GM13977 (cell line): ENCODE measurements around the gene SLC22A31.
A peak's percentile ranks its signal among the peaks of the same experiment; 100 is the strongest.

ENCODE experiments used
- DNase-seq: peaks from one replicate; pipeline ENCODE4 v3.0.0; 2012; ENCODE audit warnings: low spot score
- in situ Hi-C: fragments of 300-500 bp; cut with MboI; formaldehyde crosslinking; loops from one replicate; pipeline ENCODE4 v1.12.0; 2022; ENCODE audit warnings: low sequenced_read_pairs, low pct_unique_long_range_greater_than_20kb, mixed read lengths, inconsistent platforms; ENCODE audit not compliant: unreplicated experiment
- TF ChIP-seq, protein P1 (sequence below): IDR thresholded peaks from 2 replicates; pipeline ENCODE4 v1.5.1; 2012; ENCODE audit warnings: mild to moderate bottlenecking, control low read depth; ENCODE audit not compliant: insufficient read depth; ENCODE audit errors: extremely low read depth, missing control alignments

Gene SLC22A31

DNA sequence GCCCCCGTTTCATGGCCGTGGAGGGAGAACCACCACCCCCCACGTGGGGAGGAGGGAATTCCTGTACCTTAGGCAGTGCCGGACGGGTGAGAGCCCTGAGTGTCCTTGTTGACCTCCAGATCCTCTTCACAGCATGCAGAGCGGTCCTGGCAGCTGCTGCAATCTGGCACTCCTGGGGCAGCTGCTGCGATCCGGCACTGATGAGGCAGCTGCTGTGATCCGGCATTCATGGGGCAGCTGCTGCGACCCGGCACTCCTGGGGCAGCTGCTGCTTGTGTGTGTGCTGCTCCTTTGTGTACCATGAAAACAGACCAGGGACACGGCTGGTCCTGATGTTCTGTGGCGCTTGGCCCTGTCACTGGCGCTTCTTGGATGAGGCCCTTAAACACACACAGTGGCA, 29.9 kb upstream of the SLC22A31 start:
- no peak for DNase-seq
- in situ Hi-C loops, result no loop called here
- TF ChIP-seq, protein P1, sequence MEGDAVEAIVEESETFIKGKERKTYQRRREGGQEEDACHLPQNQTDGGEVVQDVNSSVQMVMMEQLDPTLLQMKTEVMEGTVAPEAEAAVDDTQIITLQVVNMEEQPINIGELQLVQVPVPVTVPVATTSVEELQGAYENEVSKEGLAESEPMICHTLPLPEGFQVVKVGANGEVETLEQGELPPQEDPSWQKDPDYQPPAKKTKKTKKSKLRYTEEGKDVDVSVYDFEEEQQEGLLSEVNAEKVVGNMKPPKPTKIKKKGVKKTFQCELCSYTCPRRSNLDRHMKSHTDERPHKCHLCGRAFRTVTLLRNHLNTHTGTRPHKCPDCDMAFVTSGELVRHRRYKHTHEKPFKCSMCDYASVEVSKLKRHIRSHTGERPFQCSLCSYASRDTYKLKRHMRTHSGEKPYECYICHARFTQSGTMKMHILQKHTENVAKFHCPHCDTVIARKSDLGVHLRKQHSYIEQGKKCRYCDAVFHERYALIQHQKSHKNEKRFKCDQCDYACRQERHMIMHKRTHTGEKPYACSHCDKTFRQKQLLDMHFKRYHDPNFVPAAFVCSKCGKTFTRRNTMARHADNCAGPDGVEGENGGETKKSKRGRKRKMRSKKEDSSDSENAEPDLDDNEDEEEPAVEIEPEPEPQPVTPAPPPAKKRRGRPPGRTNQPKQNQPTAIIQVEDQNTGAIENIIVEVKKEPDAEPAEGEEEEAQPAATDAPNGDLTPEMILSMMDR, result no peak

DNA sequence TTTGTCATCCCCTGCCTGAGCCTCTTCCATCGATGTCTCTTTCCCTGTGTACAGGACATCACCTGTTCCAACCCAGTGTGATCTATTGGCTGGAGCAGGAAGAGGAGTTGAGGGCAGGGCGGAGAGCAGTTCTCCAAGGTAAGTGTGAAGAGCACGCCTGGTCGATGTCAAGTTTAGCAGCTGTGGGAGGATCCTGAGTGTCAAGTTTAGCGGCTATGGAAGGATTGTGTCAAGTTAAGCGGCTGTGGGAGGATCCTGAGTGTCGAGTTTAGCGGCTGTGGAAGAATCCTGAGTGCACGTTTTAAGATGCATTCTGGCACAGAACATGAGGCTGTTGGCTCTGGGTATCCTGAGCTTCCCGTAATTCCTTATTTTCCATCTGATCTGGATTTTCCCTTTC, 24.3 kb upstream of the SLC22A31 start:
- TF ChIP-seq, protein P1, result no peak
- in situ Hi-C loops, result no loop called here
- DNase-seq, result no peak

DNA sequence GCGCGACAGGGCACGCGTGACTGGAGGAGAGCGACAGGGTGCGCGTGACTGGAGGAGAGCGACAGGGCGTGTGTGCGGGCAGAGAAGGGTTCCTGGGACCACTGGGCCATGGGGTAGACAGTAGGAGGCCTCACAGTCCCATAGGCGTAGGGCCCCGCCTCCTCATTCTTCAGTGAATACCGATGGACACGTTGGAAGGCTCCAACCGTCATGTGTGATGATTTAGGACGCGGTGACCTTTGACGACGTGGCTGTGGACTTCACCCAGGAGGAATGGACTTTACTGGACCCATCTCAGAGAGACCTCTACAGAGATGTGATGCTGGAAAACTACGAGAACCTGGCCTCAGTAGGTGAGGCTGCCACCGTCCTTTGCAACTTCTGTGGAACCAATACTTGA, 22.6 kb upstream of the SLC22A31 start:
- DNase-seq, result no peak
- in situ Hi-C loops, result no loop called here

DNA sequence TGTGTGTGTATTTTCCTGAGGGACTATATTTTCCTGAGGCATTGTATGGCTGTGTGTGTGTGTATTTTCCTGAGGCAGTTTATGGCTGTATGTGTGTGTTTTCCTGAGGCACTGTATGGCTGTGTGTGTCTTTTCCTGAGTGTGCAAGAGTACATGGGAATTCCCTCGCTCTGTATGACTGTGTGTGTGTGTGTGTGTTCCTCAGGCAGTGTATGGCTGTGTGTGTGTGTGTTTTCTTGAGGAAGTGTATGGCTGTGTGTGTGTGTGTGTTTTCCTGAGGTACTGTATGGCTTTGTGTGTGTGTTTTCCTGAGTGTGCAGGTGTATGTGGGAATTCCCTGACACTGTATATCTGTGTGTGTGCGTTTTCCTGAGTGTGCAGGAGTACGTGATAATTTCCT, 21.3 kb upstream of the SLC22A31 start:
- no peak for DNase-seq
- TF ChIP-seq, protein P1, result no peak
- in situ Hi-C loops, result no loop called here

More for the DNA sequence above, 22.6 kb upstream of the SLC22A31 start:
- TF ChIP-seq, protein P1, result no peak

DNA sequence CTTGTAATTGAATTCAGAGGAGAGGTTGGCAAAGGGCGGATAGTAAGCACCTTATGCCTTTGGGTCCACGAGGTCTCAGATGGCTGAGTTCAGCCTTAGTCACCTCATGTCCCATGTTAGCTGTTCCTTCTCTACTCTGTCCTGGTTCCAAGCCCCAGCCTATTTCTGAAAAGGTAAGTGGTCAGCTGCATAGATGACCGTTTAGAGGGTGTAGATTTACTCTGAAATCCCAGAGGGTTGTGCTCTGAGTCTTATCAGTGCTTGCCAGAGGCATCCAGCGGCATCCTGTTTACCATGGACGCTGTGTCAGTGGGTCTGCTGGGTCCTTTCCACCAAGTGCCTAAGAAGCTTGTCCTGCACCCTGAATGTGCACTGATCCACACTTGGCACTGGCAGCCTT, 19.0 kb upstream of the SLC22A31 start:
- DNase-seq, result no peak
- in situ Hi-C loops, result loop anchor here (10.0 kb wide), 1 partner anchor 415 kb away; the partner anchor contains the start of gene CDT1
- TF ChIP-seq, protein P1, result no peak

DNA sequence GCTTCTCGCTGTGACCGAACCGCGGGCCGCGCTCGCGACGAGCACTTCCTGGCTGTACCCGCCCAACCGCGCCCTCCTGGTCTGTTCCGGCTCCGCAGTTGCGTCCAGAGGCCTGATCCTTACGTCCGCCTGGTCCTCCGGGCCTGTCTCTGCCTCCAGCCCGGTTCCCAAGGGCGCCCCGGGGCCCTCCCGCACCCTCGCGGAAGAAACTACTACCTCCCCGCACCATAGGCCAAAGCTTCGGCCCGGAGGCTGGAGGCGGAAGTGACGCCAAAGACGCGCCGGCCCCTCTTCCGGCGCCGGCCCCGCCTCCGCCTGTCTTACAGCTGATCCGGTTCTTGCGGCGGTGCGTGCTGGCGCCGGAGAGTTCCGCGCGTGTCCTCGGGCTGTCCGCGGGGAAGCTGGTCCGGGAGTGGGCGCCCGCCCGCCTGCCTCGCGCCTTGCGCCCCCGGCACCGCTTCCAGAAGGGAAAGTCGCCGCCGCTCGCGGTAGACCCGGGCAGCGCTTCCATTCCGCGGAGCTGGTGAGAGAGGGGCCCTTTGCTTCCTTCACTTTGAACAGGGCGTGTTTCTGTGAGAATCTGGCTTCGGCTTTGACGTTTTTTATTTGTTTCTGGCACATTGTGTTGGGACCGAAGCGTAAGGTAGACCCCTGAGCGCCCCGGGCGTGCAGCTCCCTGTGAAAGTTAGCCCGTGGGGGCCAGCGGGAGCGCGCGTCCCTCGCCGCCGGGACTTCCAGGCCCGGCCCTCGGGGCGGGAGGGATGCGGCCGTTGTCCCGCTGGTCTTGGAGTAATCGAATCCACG, 17.3 kb upstream of the SLC22A31 start, which contains the start of gene ZNF778:
ZNF778 (plus strand) TSS at position 316 of the 804 bp plus-strand sequence. CDS start 3,425 bp downstream, outside the sequence.
- TF ChIP-seq, protein P1, result no peak
- DNase-seq, result peak; percentile 97
- in situ Hi-C loops, result loop anchor here (10.0 kb wide), 1 partner anchor 413 kb away; the partner anchor contains the start of gene CDT1

DNA sequence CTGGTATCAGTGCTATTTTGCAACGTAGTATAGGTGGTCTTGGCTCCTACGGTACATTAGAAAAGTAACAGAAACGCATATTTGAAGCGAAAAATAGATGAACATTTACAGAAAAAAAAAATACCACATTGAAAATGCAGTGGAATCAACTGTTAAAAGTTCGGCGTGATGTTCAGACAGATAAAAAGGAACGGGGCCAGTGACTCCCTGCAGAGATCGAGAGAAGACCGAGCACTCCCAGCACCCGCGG, 16.7 kb upstream of the SLC22A31 start:
- DNase-seq, result no peak
- in situ Hi-C loops, result loop anchor here (10.0 kb wide), 1 partner anchor 412 kb away; the partner anchor contains the start of gene CDT1
- TF ChIP-seq, protein P1, result no peak
